ENCODE results near the gene KLC3.
A peak's percentile ranks its signal among the peaks of the same experiment; 100 is the strongest.

DNA sequence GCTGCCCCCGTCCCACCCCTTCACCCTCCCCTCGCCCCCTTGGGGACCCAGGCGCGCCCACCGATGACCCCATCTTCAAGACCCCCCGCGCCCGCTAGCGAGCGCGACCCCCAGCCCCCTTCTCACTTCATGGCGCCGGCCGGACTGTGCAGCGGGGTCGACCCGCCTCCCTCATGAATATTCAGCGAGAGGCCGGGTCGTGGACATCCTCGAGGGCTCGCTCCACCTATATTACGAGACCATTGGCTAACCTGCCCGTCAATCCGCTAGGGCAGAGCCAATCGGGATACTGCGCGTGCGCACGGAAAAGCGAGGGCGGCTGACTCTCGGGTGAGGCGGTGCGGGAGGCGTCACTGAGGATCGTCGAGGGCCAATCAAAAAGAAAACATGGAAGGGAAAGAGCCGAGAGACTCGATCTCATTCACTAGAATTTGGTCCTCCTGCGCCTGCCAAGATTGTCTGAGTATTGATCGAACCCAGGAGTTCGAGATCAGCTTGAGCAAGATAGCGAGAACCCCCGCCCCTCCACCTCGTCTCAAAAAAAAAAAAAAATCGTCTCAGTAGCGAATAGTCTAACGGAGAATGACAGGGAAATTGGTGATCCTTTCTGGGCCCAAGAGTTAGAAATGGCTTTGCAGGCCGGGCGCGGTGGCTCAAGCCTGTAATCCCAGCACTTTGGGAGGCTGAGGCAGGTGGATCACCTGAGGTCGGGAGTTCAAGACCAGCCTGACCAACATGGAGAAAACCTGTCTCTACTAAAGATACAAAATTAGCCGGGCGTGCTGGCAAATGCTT, 30.1 kb downstream of the KLC3 start, which contains the start of gene ERCC2:
- TF ChIP-seq MXI1 (IDR thresholded peaks at IDR 0.05; ENCODE audit: low read depth, low read length), result 0 out of 2 replicates have a peak, but pooled peaks have one; percentile 7
- no peak for TF ChIP-seq EP300 (IDR thresholded peaks at IDR 0.05; ENCODE audit: borderline replicate concordance in 1 of 2, low read depth in 1 of 2, low read length in 1 of 2)
- TF ChIP-seq JUND (IDR thresholded peaks at IDR 0.05), result no peak
- TF ChIP-seq, protein P1, sequence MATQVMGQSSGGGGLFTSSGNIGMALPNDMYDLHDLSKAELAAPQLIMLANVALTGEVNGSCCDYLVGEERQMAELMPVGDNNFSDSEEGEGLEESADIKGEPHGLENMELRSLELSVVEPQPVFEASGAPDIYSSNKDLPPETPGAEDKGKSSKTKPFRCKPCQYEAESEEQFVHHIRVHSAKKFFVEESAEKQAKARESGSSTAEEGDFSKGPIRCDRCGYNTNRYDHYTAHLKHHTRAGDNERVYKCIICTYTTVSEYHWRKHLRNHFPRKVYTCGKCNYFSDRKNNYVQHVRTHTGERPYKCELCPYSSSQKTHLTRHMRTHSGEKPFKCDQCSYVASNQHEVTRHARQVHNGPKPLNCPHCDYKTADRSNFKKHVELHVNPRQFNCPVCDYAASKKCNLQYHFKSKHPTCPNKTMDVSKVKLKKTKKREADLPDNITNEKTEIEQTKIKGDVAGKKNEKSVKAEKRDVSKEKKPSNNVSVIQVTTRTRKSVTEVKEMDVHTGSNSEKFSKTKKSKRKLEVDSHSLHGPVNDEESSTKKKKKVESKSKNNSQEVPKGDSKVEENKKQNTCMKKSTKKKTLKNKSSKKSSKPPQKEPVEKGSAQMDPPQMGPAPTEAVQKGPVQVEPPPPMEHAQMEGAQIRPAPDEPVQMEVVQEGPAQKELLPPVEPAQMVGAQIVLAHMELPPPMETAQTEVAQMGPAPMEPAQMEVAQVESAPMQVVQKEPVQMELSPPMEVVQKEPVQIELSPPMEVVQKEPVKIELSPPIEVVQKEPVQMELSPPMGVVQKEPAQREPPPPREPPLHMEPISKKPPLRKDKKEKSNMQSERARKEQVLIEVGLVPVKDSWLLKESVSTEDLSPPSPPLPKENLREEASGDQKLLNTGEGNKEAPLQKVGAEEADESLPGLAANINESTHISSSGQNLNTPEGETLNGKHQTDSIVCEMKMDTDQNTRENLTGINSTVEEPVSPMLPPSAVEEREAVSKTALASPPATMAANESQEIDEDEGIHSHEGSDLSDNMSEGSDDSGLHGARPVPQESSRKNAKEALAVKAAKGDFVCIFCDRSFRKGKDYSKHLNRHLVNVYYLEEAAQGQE (IDR thresholded peaks at IDR 0.05; ENCODE audit: low read depth, low read length), result no peak
- TF ChIP-seq, protein P2, sequence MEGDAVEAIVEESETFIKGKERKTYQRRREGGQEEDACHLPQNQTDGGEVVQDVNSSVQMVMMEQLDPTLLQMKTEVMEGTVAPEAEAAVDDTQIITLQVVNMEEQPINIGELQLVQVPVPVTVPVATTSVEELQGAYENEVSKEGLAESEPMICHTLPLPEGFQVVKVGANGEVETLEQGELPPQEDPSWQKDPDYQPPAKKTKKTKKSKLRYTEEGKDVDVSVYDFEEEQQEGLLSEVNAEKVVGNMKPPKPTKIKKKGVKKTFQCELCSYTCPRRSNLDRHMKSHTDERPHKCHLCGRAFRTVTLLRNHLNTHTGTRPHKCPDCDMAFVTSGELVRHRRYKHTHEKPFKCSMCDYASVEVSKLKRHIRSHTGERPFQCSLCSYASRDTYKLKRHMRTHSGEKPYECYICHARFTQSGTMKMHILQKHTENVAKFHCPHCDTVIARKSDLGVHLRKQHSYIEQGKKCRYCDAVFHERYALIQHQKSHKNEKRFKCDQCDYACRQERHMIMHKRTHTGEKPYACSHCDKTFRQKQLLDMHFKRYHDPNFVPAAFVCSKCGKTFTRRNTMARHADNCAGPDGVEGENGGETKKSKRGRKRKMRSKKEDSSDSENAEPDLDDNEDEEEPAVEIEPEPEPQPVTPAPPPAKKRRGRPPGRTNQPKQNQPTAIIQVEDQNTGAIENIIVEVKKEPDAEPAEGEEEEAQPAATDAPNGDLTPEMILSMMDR (IDR thresholded peaks at IDR 0.05), result no peak
- TF ChIP-seq, protein P3, sequence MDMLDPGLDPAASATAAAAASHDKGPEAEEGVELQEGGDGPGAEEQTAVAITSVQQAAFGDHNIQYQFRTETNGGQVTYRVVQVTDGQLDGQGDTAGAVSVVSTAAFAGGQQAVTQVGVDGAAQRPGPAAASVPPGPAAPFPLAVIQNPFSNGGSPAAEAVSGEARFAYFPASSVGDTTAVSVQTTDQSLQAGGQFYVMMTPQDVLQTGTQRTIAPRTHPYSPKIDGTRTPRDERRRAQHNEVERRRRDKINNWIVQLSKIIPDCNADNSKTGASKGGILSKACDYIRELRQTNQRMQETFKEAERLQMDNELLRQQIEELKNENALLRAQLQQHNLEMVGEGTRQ (IDR thresholded peaks at IDR 0.05; ENCODE audit: borderline replicate concordance, low read depth, low read length), result no peak
- peak; percentile 34; the same call in 1 of the 2 replicates for TF ChIP-seq POLR2AphosphoS5 (IDR thresholded peaks at IDR 0.05; ENCODE audit: low read depth, low read length)
- no peak for TF ChIP-seq FOSL2 (IDR thresholded peaks at IDR 0.05; ENCODE audit: borderline replicate concordance, low read depth)
- TF ChIP-seq, protein P4, sequence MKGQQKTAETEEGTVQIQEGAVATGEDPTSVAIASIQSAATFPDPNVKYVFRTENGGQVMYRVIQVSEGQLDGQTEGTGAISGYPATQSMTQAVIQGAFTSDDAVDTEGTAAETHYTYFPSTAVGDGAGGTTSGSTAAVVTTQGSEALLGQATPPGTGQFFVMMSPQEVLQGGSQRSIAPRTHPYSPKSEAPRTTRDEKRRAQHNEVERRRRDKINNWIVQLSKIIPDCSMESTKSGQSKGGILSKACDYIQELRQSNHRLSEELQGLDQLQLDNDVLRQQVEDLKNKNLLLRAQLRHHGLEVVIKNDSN (IDR thresholded peaks at IDR 0.05; ENCODE audit: borderline replicate concordance, low read depth), result no peak
- TF ChIP-seq TAF1 (IDR thresholded peaks at IDR 0.05; ENCODE audit: borderline replicate concordance, low read depth, low read length), result peak; percentile 18; the same call in 1 of the 2 replicates
- TF ChIP-seq YY1 (IDR thresholded peaks at IDR 0.05; ENCODE audit: low read depth), result peak; percentile 75; the same call in 1 of the 2 replicates
- TF ChIP-seq ELF1 (IDR thresholded peaks at IDR 0.05), result no peak
- TF ChIP-seq SIN3A (IDR thresholded peaks at IDR 0.05; ENCODE audit: borderline replicate concordance, low read depth, low read length), result no peak
- no peak for TF ChIP-seq GATA2 (CRISPR knock-in tag; IDR thresholded peaks at IDR 0.05)

Data from SK-N-SH (cell line).